Mucosa of rectum (tissue), 2 donors: ENCODE results near the gene EVA1C.
"Not testable (repeated sequence)": the region's sequence is repeated elsewhere in the genome, so short reads cannot be mapped to it uniquely, and the experiment has no call there.

ENCODE experiments used
- H3K27ac ChIP-seq, 2 donors: one replicate each; pipeline ENCODE4 v1.7.0; 2013; ENCODE audit warnings: inconsistent platforms in 2 of 2, low read depth in 2 of 2, low read length in 2 of 2
- H3K27me3 ChIP-seq, 2 donors: one replicate each; pipeline ENCODE4 v1.7.0; 2013; ENCODE audit warnings: low read length in 2 of 2; ENCODE audit not compliant: control insufficient read depth in 2 of 2, insufficient read depth in 2 of 2
- H3K36me3 ChIP-seq, 2 donors: one replicate each; pipeline ENCODE4 v1.7.0; 2013; ENCODE audit warnings: low read length in 2 of 2; ENCODE audit not compliant: control insufficient read depth in 2 of 2, insufficient read depth in 2 of 2
- H3K4me1 ChIP-seq, 2 donors: one replicate each; pipeline ENCODE4 v1.7.0; 2013; ENCODE audit warnings: low read length in 2 of 2, mild to moderate bottlenecking in 1 of 2; ENCODE audit not compliant: control insufficient read depth in 2 of 2, insufficient read depth in 2 of 2
- H3K4me3 ChIP-seq, 2 donors: one replicate each; pipeline ENCODE4 v1.7.0; 2013; ENCODE audit warnings: low read length in 2 of 2
- H3K9ac ChIP-seq, 2 donors: one replicate each; pipeline ENCODE4 v1.7.0; 2013; ENCODE audit warnings: low read length in 2 of 2, low read depth in 1 of 2, mild to moderate bottlenecking in 1 of 2
- H3K9me3 ChIP-seq, 2 donors: one replicate each; pipeline ENCODE4 v1.7.0; 2013; ENCODE audit warnings: low read length in 2 of 2; ENCODE audit not compliant: control insufficient read depth in 2 of 2
- donor health status: healthy.
- donor health status: Normal muscosa, but diverticular disease.

The EVA1C gene

GRCh38 chr21:32442566-32443318, 30.2 kb downstream of the EVA1C start:
- no peaks in the 10 kb centered on the region for H3K9me3 ChIP-seq
- no peaks in the 10 kb centered on the region for H3K36me3 ChIP-seq
- H3K4me3 ChIP-seq = no peak overlapping the region
- H3K4me1 ChIP-seq = no peaks in the 10 kb centered on the region
- no peak overlapping the region for H3K27ac ChIP-seq
- H3K27me3 ChIP-seq = no peaks in the 10 kb centered on the region
- H3K9ac ChIP-seq = no peak overlapping the region

- no peaks in the 10 kb centered on the region for H3K27me3 ChIP-seq
- H3K36me3 ChIP-seq = no peaks in the 10 kb centered on the region
- H3K9ac ChIP-seq = no peak overlapping the region
- H3K4me1 ChIP-seq = no peaks in the 10 kb centered on the region
- no peak overlapping the region for H3K27ac ChIP-seq
- H3K9me3 ChIP-seq = no peaks in the 10 kb centered on the region
- no peak overlapping the region for H3K4me3 ChIP-seq
Measured at GRCh38 chr21:32445101-32445500, 32.6 kb downstream of the EVA1C start.

- not testable (repeated sequence) for H3K36me3 ChIP-seq, H3K27ac ChIP-seq, H3K27me3 ChIP-seq, H3K4me3 ChIP-seq, H3K9me3 ChIP-seq, H3K9ac ChIP-seq, H3K4me1 ChIP-seq
Measured at GRCh38 chr21:32446440-32446839, 33.9 kb downstream of the EVA1C start.

GRCh38 chr21:32447224-32447623, 34.7 kb downstream of the EVA1C start:
- Histone ChIP-seq H3K9me3 (no peaks in the 10 kb centered on the region), H3K36me3 (no peaks in the 10 kb centered on the region), H3K27me3 (no peaks in the 10 kb centered on the region), H3K4me1 (no peaks in the 10 kb centered on the region), H3K27ac (no peak overlapping the region), H3K4me3 (no peak overlapping the region), H3K9ac (no peak overlapping the region)

- no peaks in the 10 kb centered on the region for H3K36me3 ChIP-seq
- H3K27ac ChIP-seq = no peak overlapping the region
- H3K9ac ChIP-seq = no peak overlapping the region
- H3K4me1 ChIP-seq = no peaks in the 10 kb centered on the region
- H3K4me3 ChIP-seq = no peak overlapping the region
- H3K27me3 ChIP-seq = no peaks in the 10 kb centered on the region
- no peaks in the 10 kb centered on the region for H3K9me3 ChIP-seq
Measured at GRCh38 chr21:32448803-32449594, 36.5 kb downstream of the EVA1C start.

- not testable (repeated sequence) for H3K9ac ChIP-seq
- peak overlapping the region in 1 of 2 donors; percentile 38 for H3K27ac ChIP-seq
Measured at GRCh38 chr21:32450881-32451701, 38.6 kb downstream of the EVA1C start.

GRCh38 chr21:32452191-32452590, 39.7 kb downstream of the EVA1C start:
- H3K36me3 ChIP-seq, H3K27me3 ChIP-seq, H3K4me1 ChIP-seq, H3K9me3 ChIP-seq, H3K4me3 ChIP-seq, H3K27ac ChIP-seq, H3K9ac ChIP-seq: not testable (repeated sequence)

More at GRCh38 chr21:32450881-32451701, 38.6 kb downstream of the EVA1C start:
- not testable (repeated sequence) for H3K36me3 ChIP-seq, H3K27me3 ChIP-seq, H3K4me3 ChIP-seq, H3K9me3 ChIP-seq, H3K4me1 ChIP-seq

- H3K4me1 ChIP-seq = peaks cover 0 to 7% of the 10 kb centered on the region in 2 donors
- H3K36me3 ChIP-seq = no peaks in the 10 kb centered on the region
- no peaks in the 10 kb centered on the region for H3K9me3 ChIP-seq
- no peak overlapping the region for H3K9ac ChIP-seq
- no peak overlapping the region for H3K27ac ChIP-seq
- no peak overlapping the region for H3K4me3 ChIP-seq
- H3K27me3 ChIP-seq = no peaks in the 10 kb centered on the region
Measured at GRCh38 chr21:32452641-32453040, 40.1 kb downstream of the EVA1C start.

GRCh38 chr21:32455548-32455947, 43.0 kb downstream of the EVA1C start:
- H3K36me3 ChIP-seq = peaks cover 4 to 11% of the 10 kb centered on the region in 2 donors
- no peak overlapping the region for H3K27ac ChIP-seq
- no peak overlapping the region for H3K4me3 ChIP-seq
- H3K27me3 ChIP-seq = no peaks in the 10 kb centered on the region
- H3K4me1 ChIP-seq = peaks cover 4 to 13% of the 10 kb centered on the region in 2 donors
- H3K9ac ChIP-seq = no peak overlapping the region
- H3K9me3 ChIP-seq = no peaks in the 10 kb centered on the region

GRCh38 chr21:32456497-32456918, 44.0 kb downstream of the EVA1C start:
- H3K36me3 ChIP-seq = peaks cover 4 to 11% of the 10 kb centered on the region in 2 donors
- no peak overlapping the region for H3K4me3 ChIP-seq
- no peaks in the 10 kb centered on the region for H3K9me3 ChIP-seq
- H3K27ac ChIP-seq = no peak overlapping the region
- H3K4me1 ChIP-seq = peaks cover 4 to 13% of the 10 kb centered on the region in 2 donors
- H3K27me3 ChIP-seq = no peaks in the 10 kb centered on the region
- H3K9ac ChIP-seq = no peak overlapping the region
